HepG2 (cell line): ENCODE data around the gene CDH13. TPM values are rescaled to one million over a fixed set of nuclear protein-coding genes. Genes with fewer than 3 reads are reported as not detected.

Source experiments
- ATAC-seq: fragments of 200-7000 bp; cut with Tn5 transposase; 3 replicates; pipeline ENCODE4 v1.9.1; 2020; ENCODE audit warnings: mild to moderate bottlenecking, moderate library complexity
- BruUV-seq: library from RNA; stranded (reverse); fragments of 400-500 nt; replicated peaks from 2 replicates; lab custom pipeline; 2021; lab: Mats Ljungman, UMichigan
- CTCF ChIA-PET: fragments of 300-600 bp; formaldehyde crosslinking; extraction: SDS; loops from one replicate; lab custom pipeline; 2021; ENCODE audit warnings: low total read pairs, inconsistent platforms, low intra/inter-chr PET ratio; lab: Yijun Ruan, JAX
- POLR2A ChIA-PET: fragments of 350-600 bp; sonication (Branson Sonifier 250); formaldehyde crosslinking; loops from one replicate; lab custom pipeline; 2020; ENCODE audit warnings: antibody characterized with exemption, inconsistent platforms; lab: Yijun Ruan, JAX
- DNase-seq: peaks from one replicate; pipeline ENCODE4 v3.0.0-alpha.2; 2015; ENCODE audit warnings: low spot score
- FAIRE-seq: peaks from 3 replicates; lab custom pipeline; 2011; peaks lifted over from hg19 to GRCh38; lab: Jason Lieb, UNC
- H2AFZ ChIP-seq: one replicate; pipeline ENCODE4 v1.6.1; 2011; ENCODE audit warnings: low read length, inconsistent platforms
- H3K27ac ChIP-seq: fragments of 300-600 bp; 3 replicates; pipeline ENCODE4 v1.8.0; 2011; ENCODE audit warnings: mixed run types, mild to moderate bottlenecking, mixed read lengths, low read length, inconsistent platforms; ENCODE audit not compliant: insufficient read depth; ENCODE audit errors: extremely low read length
- H3K27me3 ChIP-seq, 2 experiments: fragments of 200-600 bp in 1 of 2; 2 replicates in 1 of 2; 3 replicates in 1 of 2; pipeline versions ENCODE4 v1.6.0 to v1.8.0; 2011; ENCODE audit warnings: low read length in 2 of 2, mild to moderate bottlenecking in 2 of 2, moderate library complexity in 2 of 2, inconsistent platforms in 1 of 2; ENCODE audit not compliant: insufficient read depth in 2 of 2, control insufficient read depth in 1 of 2
- H3K36me3 ChIP-seq, 2 experiments: fragments of 200-600 bp in 1 of 2; replicated peaks in 1 of 2; 2 replicates in 1 of 2; 3 replicates in 1 of 2; pipeline versions ENCODE4 v1.5.1 to v1.8.0; 2011; ENCODE audit warnings: low read length in 2 of 2, inconsistent platforms in 1 of 2; ENCODE audit not compliant: insufficient read depth in 2 of 2, control insufficient read depth in 1 of 2
- H3K4me1 ChIP-seq: 2 replicates; pipeline ENCODE4 v1.5.1; 2012; ENCODE audit warnings: low read length, inconsistent platforms; ENCODE audit not compliant: insufficient read depth
- H3K4me2 ChIP-seq: 2 replicates; pipeline ENCODE4 v1.6.0; 2011; ENCODE audit warnings: low read depth, low read length, inconsistent platforms
- H3K4me3 ChIP-seq, 3 experiments: fragments of 200-600 bp in 1 of 3; sonication (generic), shearing (Covaris generic) in 1 of 3; replicated peaks in 1 of 3; 2 replicates each; pipeline ENCODE4 v1.5.1; 2011 to 2016; ENCODE audit warnings: low read length in 3 of 3, inconsistent platforms in 2 of 3, low read depth in 2 of 3, mild to moderate bottlenecking in 2 of 3, control low read depth in 1 of 3, mixed read lengths in 1 of 3; ENCODE audit not compliant: insufficient read depth in 1 of 3
- H3K79me2 ChIP-seq: one replicate; pipeline ENCODE4 v1.6.1; 2011; ENCODE audit warnings: low read length, inconsistent platforms; ENCODE audit not compliant: insufficient read depth
- H3K9ac ChIP-seq: 2 replicates; pipeline ENCODE4 v1.6.0; 2011; ENCODE audit warnings: mild to moderate bottlenecking, low read depth, low read length, inconsistent platforms; ENCODE audit not compliant: insufficient read depth
- H3K9me3 ChIP-seq: 2 replicates; pipeline ENCODE4 v1.5.1; 2012; ENCODE audit warnings: mild to moderate bottlenecking, low read length
- H4K20me1 ChIP-seq: 2 replicates; pipeline ENCODE4 v1.6.0; 2011; ENCODE audit warnings: inconsistent platforms, mild to moderate bottlenecking, low read length, moderate library complexity; ENCODE audit not compliant: insufficient read depth
- FOXM1 ChIP-seq: sonication (generic); formaldehyde crosslinking; IDR thresholded peaks from 2 replicates; pipeline ENCODE4 v1.5.0; 2020; ENCODE audit warnings: missing genetic modification reagents
- POLR2AphosphoS2 ChIP-seq: IDR thresholded peaks from 2 replicates; pipeline ENCODE4 v1.6.1; 2011; ENCODE audit warnings: low read depth, low read length, improper control_type of control experiment
- PRMT3 ChIP-seq: sonication (generic); formaldehyde crosslinking; IDR thresholded peaks from 2 replicates; pipeline ENCODE4 v1.8.1; 2022; ENCODE audit warnings: low read depth, mild to moderate bottlenecking, moderate library complexity, missing genetic modification reagents, borderline replicate concordance
- TOE1 ChIP-seq: sonication (generic); formaldehyde crosslinking; IDR thresholded peaks from 2 replicates; pipeline ENCODE4 v1.4.0; 2020; ENCODE audit warnings: mild to moderate bottlenecking, missing genetic modification reagents
- U2AF1 ChIP-seq: fragments of 200-400 bp; formaldehyde crosslinking; optimal IDR thresholded peaks from 2 replicates; pipeline ENCODE3; 2017; ENCODE audit warnings: mild to moderate bottlenecking, low read depth, low read length
- YEATS2 ChIP-seq: sonication (generic); formaldehyde crosslinking; IDR thresholded peaks from 2 replicates; pipeline ENCODE4 v1.4.0; 2020; ENCODE audit warnings: missing genetic modification reagents, borderline replicate concordance
- ZFP36L2 ChIP-seq: sonication (generic); formaldehyde crosslinking; IDR thresholded peaks from 2 replicates; pipeline ENCODE4 v1.4.0; 2020; ENCODE audit warnings: missing genetic modification reagents
- ZSCAN21 ChIP-seq: sonication (generic); formaldehyde crosslinking; IDR thresholded peaks from 2 replicates; pipeline ENCODE4 v1.8.0; 2022; ENCODE audit warnings: mild to moderate bottlenecking, missing genetic modification reagents, moderate library complexity, borderline replicate concordance
- ZUFSP ChIP-seq: sonication (generic); formaldehyde crosslinking; IDR thresholded peaks from 2 replicates; pipeline ENCODE4 v1.9.0; 2021; ENCODE audit warnings: missing genetic modification reagents, mild to moderate bottlenecking, borderline replicate concordance
- WGBS: methylation state at CpG from one replicate; pipeline ENCODE4 v1.1.6; 2017; ENCODE audit warnings: low lambda C conversion rate; 5-methylcytosine and 5-hydroxymethylcytosine counted together
- in situ Hi-C: cut with HindIII; loops from 2 replicates; pipeline ENCODE4 v1.10.0; 2017; ENCODE audit warnings: low pct_unique_long_range_greater_than_20kb; ENCODE audit not compliant: extremely low pct_ligation_motif_present
- intact Hi-C: fragments of 100-400 bp; cut with micrococcal nuclease; formaldehyde crosslinking; loops from one replicate; pipeline ENCODE4 v1.10.0; 2022; ENCODE audit not compliant: unreplicated experiment
- polyA plus RNA-seq, 8 experiments: library from polyadenylated mRNA; depleted of rRNA in 3 of 8; stranded (reverse) in 7 of 8; unstranded in 1 of 8; fragments of >200 nt; fragmentation: Illumina TruSeq in 4 of 8; extraction: Trizol in 4 of 8; gene quantifications; 2 replicates each; pipeline versions ENCODE4 v1.2.1 to v1.2.3, GENCODE V29; 2011 to 2016; ENCODE audit warnings: low read depth in 4 of 8, missing spikeins in 1 of 8, mixed read lengths in 1 of 8; ENCODE audit not compliant: insufficient read depth in 1 of 8
- total RNA-seq, 5 experiments: library from RNA; depleted of rRNA; stranded (reverse); fragments of >200 nt; fragmentation: Illumina TruSeq; extraction: Trizol; gene quantifications; 2 replicates each; pipeline ENCODE4 v1.2.3, GENCODE V29; 2016; ENCODE audit warnings: low read depth in 1 of 5
- TF ChIP-seq, protein P1 (sequence below): fragments of 450-650 bp; IDR thresholded peaks from 2 replicates; pipeline ENCODE4 v1.6.1; 2017; ENCODE audit warnings: mild to moderate bottlenecking
- TF ChIP-seq, protein P2 (sequence below): sonication (generic); formaldehyde crosslinking; IDR thresholded peaks from 2 replicates; pipeline ENCODE4 v1.5.0; 2020; ENCODE audit warnings: missing genetic modification reagents

CDH13 gene
- total and polyA plus RNA-seq, 2 of the 13 experiments (the other 11 are each of a cell fraction or from before 2014, with no cell fraction given), result not detected

DNA sequence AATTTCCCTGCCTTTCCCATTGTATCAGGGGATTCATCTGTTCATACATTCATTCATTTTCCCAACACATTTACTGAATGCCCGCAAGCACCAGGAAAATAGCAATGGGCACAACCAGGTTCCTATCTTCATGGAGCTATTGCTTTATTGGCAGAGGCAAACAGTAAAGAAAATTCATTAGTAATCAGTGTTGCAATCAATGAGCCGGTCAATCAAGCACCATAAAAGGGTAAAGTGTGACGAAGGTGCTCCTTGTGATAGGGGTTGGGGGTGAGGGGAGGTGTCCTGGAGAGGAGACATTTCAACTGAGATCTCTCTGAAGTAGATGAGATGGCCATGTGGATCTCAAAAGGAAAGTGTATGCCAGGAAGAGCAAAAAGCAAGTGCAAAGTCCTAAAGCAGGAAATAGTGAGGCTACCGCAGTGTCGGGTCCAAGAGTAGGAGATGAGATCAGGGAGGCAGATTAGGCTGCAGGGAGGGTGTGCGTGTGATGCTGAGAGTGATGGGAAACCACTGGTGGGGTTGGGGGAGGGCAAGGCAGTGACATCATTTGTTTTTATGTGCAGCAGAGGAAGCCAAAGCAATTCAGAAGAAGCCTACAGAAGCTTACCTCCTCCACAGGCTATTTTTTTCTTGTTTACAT is 28.4 kb downstream of the CDH13 start:
- no peak overlapping the region for H3K4me2 ChIP-seq
- in situ Hi-C loops (no loop called here), intact Hi-C loops (no loop called here)
- FAIRE-seq (no peak), DNase-seq (no peak), ATAC-seq (no peak)
- no peak overlapping the region for H3K27ac ChIP-seq
- peaks cover 22% of the 10 kb centered on the region for H3K4me1 ChIP-seq
- no peak overlapping the region for H3K9ac ChIP-seq
- H3K27me3 ChIP-seq, result no peaks in the 10 kb centered on the region; a peak in 1 of 5 replicates
- CTCF ChIA-PET, result no interaction called here
- no peaks in the 10 kb centered on the region for H4K20me1 ChIP-seq
- H3K36me3 ChIP-seq, result no peaks in the 10 kb centered on the region
- no TSS peak for BruUV-seq
- H3K4me3 ChIP-seq, result no peak overlapping the region
- H2AFZ ChIP-seq, result no peak overlapping the region
- POLR2A ChIA-PET, result no interaction called here
- 18% methylated on average over 6 of the region's 6 CpGs for WGBS
- H3K9me3 ChIP-seq, result no peaks in the 10 kb centered on the region
- no peaks in the 10 kb centered on the region for H3K79me2 ChIP-seq
- no peak for TF ChIP-seq POLR2AphosphoS2
- TF ChIP-seq, protein P1, sequence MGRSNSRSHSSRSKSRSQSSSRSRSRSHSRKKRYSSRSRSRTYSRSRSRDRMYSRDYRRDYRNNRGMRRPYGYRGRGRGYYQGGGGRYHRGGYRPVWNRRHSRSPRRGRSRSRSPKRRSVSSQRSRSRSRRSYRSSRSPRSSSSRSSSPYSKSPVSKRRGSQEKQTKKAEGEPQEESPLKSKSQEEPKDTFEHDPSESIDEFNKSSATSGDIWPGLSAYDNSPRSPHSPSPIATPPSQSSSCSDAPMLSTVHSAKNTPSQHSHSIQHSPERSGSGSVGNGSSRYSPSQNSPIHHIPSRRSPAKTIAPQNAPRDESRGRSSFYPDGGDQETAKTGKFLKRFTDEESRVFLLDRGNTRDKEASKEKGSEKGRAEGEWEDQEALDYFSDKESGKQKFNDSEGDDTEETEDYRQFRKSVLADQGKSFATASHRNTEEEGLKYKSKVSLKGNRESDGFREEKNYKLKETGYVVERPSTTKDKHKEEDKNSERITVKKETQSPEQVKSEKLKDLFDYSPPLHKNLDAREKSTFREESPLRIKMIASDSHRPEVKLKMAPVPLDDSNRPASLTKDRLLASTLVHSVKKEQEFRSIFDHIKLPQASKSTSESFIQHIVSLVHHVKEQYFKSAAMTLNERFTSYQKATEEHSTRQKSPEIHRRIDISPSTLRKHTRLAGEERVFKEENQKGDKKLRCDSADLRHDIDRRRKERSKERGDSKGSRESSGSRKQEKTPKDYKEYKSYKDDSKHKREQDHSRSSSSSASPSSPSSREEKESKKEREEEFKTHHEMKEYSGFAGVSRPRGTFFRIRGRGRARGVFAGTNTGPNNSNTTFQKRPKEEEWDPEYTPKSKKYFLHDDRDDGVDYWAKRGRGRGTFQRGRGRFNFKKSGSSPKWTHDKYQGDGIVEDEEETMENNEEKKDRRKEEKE, result no peak
- no peak for TF ChIP-seq FOXM1 (CRISPR knock-in tag)
- TF ChIP-seq, protein P2, sequence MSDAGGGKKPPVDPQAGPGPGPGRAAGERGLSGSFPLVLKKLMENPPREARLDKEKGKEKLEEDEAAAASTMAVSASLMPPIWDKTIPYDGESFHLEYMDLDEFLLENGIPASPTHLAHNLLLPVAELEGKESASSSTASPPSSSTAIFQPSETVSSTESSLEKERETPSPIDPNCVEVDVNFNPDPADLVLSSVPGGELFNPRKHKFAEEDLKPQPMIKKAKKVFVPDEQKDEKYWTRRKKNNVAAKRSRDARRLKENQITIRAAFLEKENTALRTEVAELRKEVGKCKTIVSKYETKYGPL (CRISPR knock-in tag), result no peak
- no peak for TF ChIP-seq TOE1 (CRISPR knock-in tag)
- TF ChIP-seq ZUFSP (CRISPR knock-in tag), result no peak
- no peak for TF ChIP-seq ZFP36L2 (CRISPR knock-in tag)
- no peak for TF ChIP-seq ZSCAN21 (CRISPR knock-in tag)
- no peak for TF ChIP-seq YEATS2 (CRISPR knock-in tag)
- no peak for TF ChIP-seq U2AF1
- no peak for TF ChIP-seq PRMT3 (CRISPR knock-in tag)
- TF ChIP-seq, all 625 proteins: peak for 0
